A549 (cell line): ENCODE data around the gene PXK. TPM values are rescaled to one million over a fixed set of nuclear protein-coding genes. Genes with fewer than 3 reads are reported as not detected.

ENCODE experiments used
- ATAC-seq, 2 experiments: fragments of 200-7000 bp in 1 of 2; fragments of >200 bp in 1 of 2; cut with Nextera tagmentation in 1 of 2; cut with Tn5 transposase in 1 of 2; 3 replicates each; pipeline versions ENCODE4 v1.8.0 to v1.9.1; 2018 to 2020; ENCODE audit warnings: mild to moderate bottlenecking in 1 of 2, moderate library complexity in 1 of 2
- CTCF ChIA-PET: fragments of 300-600 bp; sonication (Branson Sonifier 250); formaldehyde crosslinking; extraction: SDS; loops from one replicate; lab custom pipeline; 2021; ENCODE audit warnings: antibody characterized with exemption, inconsistent platforms; lab: Yijun Ruan, JAX
- POLR2A ChIA-PET: fragments of 350-600 bp; formaldehyde crosslinking; extraction: SDS; loops from one replicate; lab custom pipeline; 2021; ENCODE audit warnings: antibody characterized with exemption, inconsistent platforms; lab: Yijun Ruan, JAX
- DNase-seq, 2 experiments: peaks; one replicate each; pipeline versions ENCODE4 v3.0.0 to v3.0.0-alpha.2; 2011 to 2016; ENCODE audit warnings: low read depth in 1 of 2, low spot score in 1 of 2
- FAIRE-seq: peaks from 2 replicates; lab custom pipeline; 2011; peaks lifted over from hg19 to GRCh38; lab: Jason Lieb, UNC
- H3K27ac ChIP-seq, 2 experiments: fragments of >200 bp; sonication (Bioruptor Twin); formaldehyde crosslinking; 3 replicates each; pipeline ENCODE4 v1.5.1; 2016 to 2017
- H3K4me1 ChIP-seq: fragments of >200 bp; sonication (Bioruptor Twin); formaldehyde crosslinking; 3 replicates; pipeline ENCODE4 v1.6.1; 2016
- H3K4me2 ChIP-seq: fragments of >200 bp; sonication (Bioruptor Twin); formaldehyde crosslinking; 3 replicates; pipeline ENCODE4 v1.6.1; 2016
- H3K4me3 ChIP-seq: fragments of >200 bp; sonication (Bioruptor Twin); formaldehyde crosslinking; 3 replicates; pipeline ENCODE4 v1.5.1; 2016
- H3K9me3 ChIP-seq: fragments of >200 bp; sonication (Bioruptor Twin); formaldehyde crosslinking; 3 replicates; pipeline ENCODE4 v1.6.1; 2016
- BCL3 ChIP-seq: fragments of >200 bp; sonication (Bioruptor Twin); formaldehyde crosslinking; IDR thresholded peaks from 3 replicates; pipeline ENCODE4 v1.6.1; 2016
- BHLHE40 ChIP-seq: IDR thresholded peaks from 2 replicates; pipeline ENCODE4 v1.6.1; 2012; ENCODE audit warnings: low read depth, low read length, inconsistent platforms
- CTCF ChIP-seq: fragments of >200 bp; sonication (Bioruptor Twin); formaldehyde crosslinking; IDR thresholded peaks from 3 replicates; pipeline ENCODE4 v1.5.1; 2016
- EHF ChIP-seq: fragments of 250-450 bp; sonication (Bioruptor Pico); IDR thresholded peaks from 2 replicates; pipeline ENCODE4 v1.5.0; 2020; ENCODE audit warnings: mild to moderate bottlenecking
- EHMT2 ChIP-seq: fragments of 200-600 bp; sonication (generic); IDR thresholded peaks from 2 replicates; pipeline ENCODE4 v1.6.1; 2016; ENCODE audit warnings: antibody characterized with exemption, low read depth, mild to moderate bottlenecking, moderate library complexity
- ELK1 ChIP-seq: fragments of 150-350 bp; IDR thresholded peaks from 2 replicates; pipeline ENCODE4 v1.6.1; 2014; ENCODE audit warnings: low read depth, mild to moderate bottlenecking, low read length
- EP300 ChIP-seq, 2 experiments: fragments of >200 bp; sonication (Bioruptor Twin); formaldehyde crosslinking; IDR thresholded peaks; 2 replicates in 1 of 2; 3 replicates in 1 of 2; pipeline ENCODE4 v1.6.1; 2016 to 2017
- FOSB ChIP-seq: fragments of 250-450 bp; sonication (Bioruptor Pico); IDR thresholded peaks from 2 replicates; pipeline ENCODE4 v1.5.0; 2020; ENCODE audit warnings: mild to moderate bottlenecking, moderate library complexity
- HES2 ChIP-seq: fragments of >200 bp; sonication (Bioruptor Twin); formaldehyde crosslinking; IDR thresholded peaks from 2 replicates; pipeline ENCODE4 v1.6.1; 2016
- HEYL ChIP-seq: fragments of 250-450 bp; sonication (Bioruptor Pico); IDR thresholded peaks from 2 replicates; pipeline ENCODE4 v1.8.0; 2021; ENCODE audit warnings: mild to moderate bottlenecking, moderate library complexity
- JUNB ChIP-seq: fragments of >200 bp; sonication (Bioruptor Twin); formaldehyde crosslinking; IDR thresholded peaks from 2 replicates; pipeline ENCODE4 v1.6.1; 2016
- MAFK ChIP-seq: fragments of 450-650 bp; IDR thresholded peaks from 2 replicates; pipeline ENCODE4 v1.6.1; 2014; ENCODE audit not compliant: partially characterized antibody
- MAZ ChIP-seq: fragments of 150-350 bp; IDR thresholded peaks from 2 replicates; pipeline ENCODE4 v1.6.1; 2014; ENCODE audit warnings: antibody characterized with exemption, low read depth, low read length, borderline replicate concordance
- NFE2L2 ChIP-seq: fragments of 150-350 bp; conservative IDR thresholded peaks from 2 replicates; pipeline ENCODE4 v1.6.1; 2014; ENCODE audit warnings: low read length
- PHF8 ChIP-seq: fragments of 200-600 bp; sonication (generic); IDR thresholded peaks from 2 replicates; pipeline ENCODE4 v1.6.1; 2016; ENCODE audit warnings: low read depth, mild to moderate bottlenecking, antibody characterized with exemption, moderate library complexity, borderline replicate concordance
- SMC3 ChIP-seq: fragments of >200 bp; sonication (Bioruptor Twin); formaldehyde crosslinking; IDR thresholded peaks from 3 replicates; pipeline ENCODE4 v1.6.1; 2018; ENCODE audit warnings: inconsistent platforms
- USF2 ChIP-seq: fragments of 450-650 bp; IDR thresholded peaks from 2 replicates; pipeline ENCODE4 v1.6.1; 2014; ENCODE audit warnings: antibody characterized with exemption
- ZSCAN20 ChIP-seq: fragments of 250-450 bp; sonication (Bioruptor Pico); IDR thresholded peaks from 2 replicates; pipeline ENCODE4 v1.8.0; 2022; ENCODE audit warnings: mild to moderate bottlenecking, moderate library complexity
- WGBS: methylation state at CpG from one replicate; pipeline ENCODE4 v1.1.6; 2017; ENCODE audit errors: missing lambda C conversion rate; 5-methylcytosine and 5-hydroxymethylcytosine counted together
- polyA plus RNA-seq, 4 experiments: library from polyadenylated mRNA; depleted of rRNA in 3 of 4; stranded (reverse); fragments of >200 nt; fragmentation: RNase III in 1 of 4; extraction: RNeasy Plus Mini Kit Qiagen cat#74134 plus additional on column Dnase treatment in 1 of 4; gene quantifications; 2 replicates in 3 of 4; 3 replicates in 1 of 4; pipeline ENCODE4 v1.2.3, GENCODE V29; 2011 to 2017

PXK gene
- polyA plus RNA-seq, 2 of the 4 experiments (the other 2 are of a cell fraction): 4.4 to 10.5 TPM

GRCh38 chr3:58391156-58391865 is 58.6 kb downstream of the PXK start:
- POLR2A ChIA-PET: no interaction called here
- no peak for DNase-seq
- no peak for ATAC-seq
- WGBS: 86% methylated on average over 3 of the region's 3 CpGs
- Histone ChIP-seq H3K4me3 (no peak overlapping the region), H3K4me1 (peaks cover 7% of the 10 kb centered on the region; the same call in 1 of the 3 replicates), H3K27ac (no peak overlapping the region), H3K9me3 (no peaks in the 10 kb centered on the region), H3K4me2 (no peak overlapping the region)
- TF ChIP-seq PHF8 (no peak), JUNB (no peak), EP300 (IDR thresholded peaks at IDR 0.05) (no peak), EHMT2 (no peak), HEYL (CRISPR knock-in tag) (no peak), EHF (no peak), FOSB (CRISPR knock-in tag) (no peak), BCL3 (no peak), BHLHE40 (no peak), ZSCAN20 (no peak), NFE2L2 (no peak), USF2 (no peak)
- CTCF ChIA-PET: interaction anchor here (0.7 to 0.8 kb wide), 2 partner anchors 18 to 70 kb away, joined by 3 read pairs; no protein-coding TSS in a partner anchor
- no peak for FAIRE-seq

GRCh38 chr3:58392181-58392580 is 59.5 kb downstream of the PXK start:
- WGBS: 5% methylated on average over 3 of the region's 3 CpGs
- no peak for ATAC-seq
- H3K4me2 ChIP-seq: no peak overlapping the region
- peaks cover 7% of the 10 kb centered on the region; the same call in 1 of the 3 replicates for H3K4me1 ChIP-seq
- H3K4me3 ChIP-seq: no peak overlapping the region
- no peaks in the 10 kb centered on the region for H3K9me3 ChIP-seq
- CTCF ChIA-PET: interaction anchor here (0.6 to 3.0 kb wide), 4 partner anchors 17 to 81 kb away, joined by 3 to 12 read pairs (median 4); no protein-coding TSS in a partner anchor
- POLR2A ChIA-PET: no interaction called here
- TF ChIP-seq CTCF (no peak), ELK1 (no peak), JUNB (no peak), MAFK (no peak), HES2 (no peak), MAZ (no peak), SMC3 (no peak)
- DNase-seq: no peak
- H3K27ac ChIP-seq: no peak overlapping the region
- FAIRE-seq: no peak
